ENCODE data around the gene PHF12. TPM values are rescaled to one million over a fixed set of nuclear protein-coding genes. Genes with fewer than 3 reads are reported as not detected.

PHF12 gene
- total and polyA plus RNA-seq, 2 of the 8 experiments (the other 6 are each of a cell fraction or from before 2014, with no cell fraction given), result 38.8 to 65.7 TPM

- Histone ChIP-seq H3K4me1 (replicated peaks in 1 of 4; ENCODE audit: control insufficient read depth in 3 of 4, insufficient read depth in 4 of 4, low read length in 3 of 4) (peaks cover 0 to 6% (median 3%) of the 10 kb centered on the region in 4 experiments; a peak in 4 of 7 replicates), H2BK120ac (replicated peaks; ENCODE audit: low read depth, low read length) (no peak overlapping the region), H2BK20ac (ENCODE audit: low read length) (no peak overlapping the region), H4K91ac (replicated peaks; ENCODE audit: insufficient read length, low read length) (no peak overlapping the region), H3K56ac (replicated peaks; ENCODE audit: insufficient read length, low read depth, low read length) (no peak overlapping the region), H3K9me3 (ENCODE audit: insufficient read depth in 2 of 2, low read depth in 1 of 2, low read length in 1 of 2) (no peaks in the 10 kb centered on the region), H3K4me3 (ENCODE audit: extremely low read depth in 1 of 4, insufficient read depth in 2 of 4, low read depth in 3 of 4, low read length in 4 of 4) (no peak overlapping the region), H3K79me1 (ENCODE audit: low read depth, low read length) (peaks cover 4% of the 10 kb centered on the region), H3K4ac (replicated peaks; ENCODE audit: insufficient read length, low read depth, low read length) (no peak overlapping the region), H2BK5ac (ENCODE audit: low read depth, low read length) (no peak overlapping the region), H3K14ac (ENCODE audit: insufficient read length) (no peak overlapping the region), H2BK15ac (ENCODE audit: low read length) (no peak overlapping the region), H4K8ac (ENCODE audit: extremely low read depth, insufficient read depth, low read length) (no peak overlapping the region), H4K5ac (ENCODE audit: insufficient read length, low read depth, low read length) (no peak overlapping the region), H3K23ac (ENCODE audit: insufficient read length) (no peak overlapping the region), H3K9ac (replicated peaks in 1 of 4; ENCODE audit: extremely low read depth in 1 of 4, low read depth in 3 of 4, low read length in 3 of 4) (no peak overlapping the region), H3K79me2 (ENCODE audit: control insufficient read depth in 1 of 2, insufficient read depth in 2 of 2, low read length in 2 of 2) (peaks cover 63 to 95% of the 10 kb centered on the region in 2 experiments), H4K20me1 (replicated peaks in 1 of 2; ENCODE audit: control insufficient read depth in 1 of 2, insufficient read depth in 2 of 2, low read length in 2 of 2) (peaks cover 9 to 13% of the 10 kb centered on the region in 2 experiments), H2AFZ (ENCODE audit: low read length) (no peak overlapping the region), H3K36me3 (ENCODE audit: control insufficient read depth in 2 of 4, insufficient read depth in 4 of 4, low read length in 3 of 4) (peaks cover 0 to 29% (median 4%) of the 10 kb centered on the region in 4 experiments; a peak in 4 of 8 replicates), H3K27me3 (replicated peaks in 1 of 4; ENCODE audit: control insufficient read depth in 3 of 4, extremely low read depth in 1 of 4, insufficient read depth in 3 of 4, low read length in 3 of 4) (no peaks in the 10 kb centered on the region), H3K23me2 (ENCODE audit: low read depth, low read length) (peaks cover 5% of the 10 kb centered on the region; the same call in 1 of the 2 replicates), H2AK5ac (ENCODE audit: low read depth, low read length) (no peak overlapping the region), H3K4me2 (ENCODE audit: insufficient read depth in 1 of 2, low read depth in 2 of 2, low read length in 2 of 2) (no peak overlapping the region), H3K27ac (ENCODE audit: low read depth, low read length) (no peak overlapping the region), H2BK12ac (ENCODE audit: low read depth, low read length) (no peak overlapping the region), H3K18ac (ENCODE audit: extremely low read depth, low read length) (no peak overlapping the region)
- no peak for FAIRE-seq
- TF ChIP-seq BRCA1 (IDR thresholded peaks at IDR 0.05; ENCODE audit: low read depth, low read length) (no peak), TCF12 (IDR thresholded peaks at IDR 0.05; ENCODE audit: low read depth, low read length) (no peak), SP4 (IDR thresholded peaks at IDR 0.05; ENCODE audit: low read length) (no peak), CHD1 (IDR thresholded peaks at IDR 0.05; ENCODE audit: low read depth, low read length) (no peak)
- WGBS, 2 experiments (ENCODE audit: extremely low coverage in 1 of 2, insufficient coverage in 1 of 2, insufficient read length in 1 of 2, insufficient replicate concordance in 2 of 2, low coverage in 1 of 2, low lambda C conversion rate in 2 of 2, missing lambda C conversion rate in 1 of 2), result 85% methylated on average over 4 of the region's 4 CpGs; no CpG with 5 or more reads in 1 of the 2 experiments
- DNase-seq (ENCODE audit: low read depth in 1 of 2, low spot score in 2 of 2), result no peak
- CTCF ChIA-PET (ENCODE audit: partially characterized antibody), result interaction anchor here (0.8 to 1.3 kb wide), 2 partner anchors 9 to 42 kb away, joined by 3 to 4 read pairs; no protein-coding TSS in a partner anchor
- POLR2A ChIA-PET (ENCODE audit: partially characterized antibody), result interaction anchor here (1.2 to 6.3 kb wide), 4 partner anchors 11 to 29 kb away, joined by 3 to 73 read pairs (median 6); no protein-coding TSS in a partner anchor
These were observed 5.1 kb downstream of the PHF12 start for GRCh38 chr17:28946239-28946638.
